HG02571 (cell line): Measurements from ENCODE around the gene B4GALT6.
A peak's percentile ranks its signal among the peaks of the same experiment; 100 is the strongest.

Source experiments
- ATAC-seq: cut with Tn5 transposase; IDR thresholded peaks from one replicate; pipeline ENCODE4 v1.9.1; 2021; ENCODE audit warnings: mild to moderate bottlenecking, moderate library complexity; ENCODE audit not compliant: unreplicated experiment

The B4GALT6 gene

DNA sequence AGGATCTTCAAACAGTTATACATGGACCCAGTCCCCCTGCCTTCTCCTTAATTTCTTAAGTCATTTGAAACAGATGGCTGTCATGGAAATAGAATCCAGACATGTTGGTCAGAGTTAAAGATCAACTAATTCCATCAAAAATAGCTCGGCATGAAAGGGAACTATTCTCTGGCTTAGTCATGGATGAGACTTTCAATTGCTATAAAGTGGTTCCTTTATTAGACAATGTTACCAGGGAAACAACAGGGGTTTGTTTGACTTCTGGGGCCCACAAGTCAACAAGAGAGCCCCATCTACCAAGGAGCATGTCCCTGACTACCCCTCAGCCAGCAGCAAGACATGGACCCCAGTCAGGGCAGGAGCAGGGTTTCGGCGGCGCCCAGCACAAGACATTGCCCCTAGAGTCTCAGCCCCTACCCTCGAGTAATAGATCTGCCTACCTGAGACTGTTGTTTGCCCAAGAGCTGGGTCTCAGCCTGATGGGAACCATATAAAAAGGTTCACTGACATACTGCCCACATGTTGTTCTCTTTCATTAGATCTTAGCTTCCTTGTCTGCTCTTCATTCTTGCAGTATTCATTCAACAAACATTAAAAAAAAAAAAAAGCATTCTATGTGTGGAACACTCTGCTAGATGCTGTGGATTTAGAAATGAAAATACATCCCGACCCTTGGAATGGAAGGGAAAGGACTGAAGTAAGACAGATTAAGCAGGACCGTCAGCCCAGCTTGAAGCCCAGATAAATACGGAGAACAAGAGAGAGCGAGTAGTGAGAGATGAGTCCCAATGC, 88.1 kb downstream of the B4GALT6 start:
- ATAC-seq, result no peak

DNA sequence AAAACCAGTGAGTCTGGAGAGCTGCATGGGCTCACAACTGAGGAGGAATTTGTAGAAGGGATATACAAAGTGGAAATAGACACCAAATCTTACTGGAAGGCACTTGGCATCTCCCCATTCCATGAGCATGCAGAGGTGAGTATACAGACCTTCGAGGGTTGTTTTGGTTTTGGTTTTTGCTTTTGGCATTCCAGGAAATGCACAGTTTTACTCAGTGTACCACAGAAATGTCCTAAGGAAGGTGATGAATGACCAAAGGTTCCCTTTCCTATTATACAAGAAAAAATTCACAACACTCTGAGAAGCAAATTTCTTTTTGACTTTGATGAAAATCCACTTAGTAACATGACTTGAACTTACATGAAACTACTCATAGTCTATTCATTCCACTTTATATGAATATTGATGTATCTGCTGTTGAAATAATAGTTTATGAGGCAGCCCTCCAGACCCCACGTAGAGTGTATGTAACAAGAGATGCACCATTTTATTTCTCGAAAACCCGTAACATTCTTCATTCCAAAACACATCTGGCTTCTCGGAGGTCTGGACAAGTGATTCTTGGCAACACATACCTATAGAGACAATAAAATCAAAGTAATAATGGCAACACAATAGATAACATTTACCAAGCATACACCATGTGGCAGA, 89.1 kb downstream of the B4GALT6 start:
- no peak for ATAC-seq

DNA sequence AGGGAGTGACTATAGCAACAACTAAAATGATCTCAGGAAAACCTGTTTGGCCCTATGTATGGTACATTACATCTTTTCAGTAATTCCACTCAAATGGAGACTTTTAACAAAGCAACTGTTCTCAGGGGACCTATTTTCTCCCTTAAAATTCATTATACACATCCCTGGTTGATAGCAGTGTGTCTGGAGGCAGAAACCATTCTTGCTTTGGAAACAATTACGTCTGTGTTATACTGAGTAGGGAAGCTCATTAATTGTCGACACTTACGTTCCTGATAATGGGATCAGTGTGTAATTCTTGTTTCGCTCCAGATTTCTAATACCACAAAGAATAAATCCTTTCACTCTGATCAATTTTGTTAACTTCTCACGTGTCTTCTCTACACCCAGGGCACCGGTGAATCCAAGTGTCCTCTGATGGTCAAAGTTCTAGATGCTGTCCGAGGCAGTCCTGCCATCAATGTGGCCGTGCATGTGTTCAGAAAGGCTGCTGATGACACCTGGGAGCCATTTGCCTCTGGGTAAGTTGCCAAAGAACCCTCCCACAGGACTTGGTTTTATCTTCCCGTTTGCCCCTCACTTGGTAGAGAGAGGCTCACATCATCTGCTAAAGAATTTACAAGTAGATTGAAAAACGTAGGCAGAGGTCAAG, 91.7 kb downstream of the B4GALT6 start:
- no peak for ATAC-seq

DNA sequence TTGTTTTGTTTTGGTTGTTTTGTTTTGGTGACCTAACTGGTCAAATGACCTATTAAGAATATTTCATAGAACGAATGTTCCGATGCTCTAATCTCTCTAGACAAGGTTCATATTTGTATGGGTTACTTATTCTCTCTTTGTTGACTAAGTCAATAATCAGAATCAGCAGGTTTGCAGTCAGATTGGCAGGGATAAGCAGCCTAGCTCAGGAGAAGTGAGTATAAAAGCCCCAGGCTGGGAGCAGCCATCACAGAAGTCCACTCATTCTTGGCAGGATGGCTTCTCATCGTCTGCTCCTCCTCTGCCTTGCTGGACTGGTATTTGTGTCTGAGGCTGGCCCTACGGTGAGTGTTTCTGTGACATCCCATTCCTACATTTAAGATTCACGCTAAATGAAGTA, 92.8 kb downstream of the B4GALT6 start, which contains the start of gene TTR:
Gene TTR (plus strand): TSS at position 250 of the 400 bp plus-strand sequence. CDS start 26 bp downstream, at position 276.
- ATAC-seq, result no peak

DNA sequence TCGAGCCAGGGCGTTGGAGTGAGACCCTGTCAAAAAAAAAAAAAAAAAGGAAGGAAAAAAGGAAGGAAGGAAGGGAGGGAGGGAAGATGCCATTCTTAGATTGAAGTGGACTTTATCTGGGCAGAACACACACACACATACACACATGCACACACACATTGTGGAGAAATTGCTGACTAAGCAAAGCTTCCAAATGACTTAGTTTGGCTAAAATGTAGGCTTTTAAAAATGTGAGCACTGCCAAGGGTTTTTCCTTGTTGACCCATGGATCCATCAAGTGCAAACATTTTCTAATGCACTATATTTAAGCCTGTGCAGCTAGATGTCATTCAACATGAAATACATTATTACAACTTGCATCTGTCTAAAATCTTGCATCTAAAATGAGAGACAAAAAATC, 93.3 kb downstream of the B4GALT6 start:
- no peak for ATAC-seq

DNA sequence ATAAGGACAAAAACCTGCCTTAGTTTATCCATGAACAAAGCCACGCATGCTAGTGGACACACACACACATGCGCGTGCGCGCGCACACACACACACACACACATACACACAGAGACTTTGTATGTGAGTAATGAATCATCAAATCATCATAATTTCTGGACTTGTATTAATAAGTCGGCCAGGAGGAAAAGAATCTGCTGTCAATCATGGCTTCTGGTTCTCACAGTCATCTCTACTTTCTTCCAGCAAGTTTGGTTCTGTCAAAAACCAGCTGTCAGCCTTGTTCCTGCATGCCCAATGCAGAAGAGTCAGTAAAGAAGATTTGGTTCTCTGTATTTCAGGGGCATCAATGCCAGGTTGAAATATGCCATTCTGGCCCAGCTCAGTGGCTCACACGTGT, 93.8 kb downstream of the B4GALT6 start:
- no peak for ATAC-seq

DNA sequence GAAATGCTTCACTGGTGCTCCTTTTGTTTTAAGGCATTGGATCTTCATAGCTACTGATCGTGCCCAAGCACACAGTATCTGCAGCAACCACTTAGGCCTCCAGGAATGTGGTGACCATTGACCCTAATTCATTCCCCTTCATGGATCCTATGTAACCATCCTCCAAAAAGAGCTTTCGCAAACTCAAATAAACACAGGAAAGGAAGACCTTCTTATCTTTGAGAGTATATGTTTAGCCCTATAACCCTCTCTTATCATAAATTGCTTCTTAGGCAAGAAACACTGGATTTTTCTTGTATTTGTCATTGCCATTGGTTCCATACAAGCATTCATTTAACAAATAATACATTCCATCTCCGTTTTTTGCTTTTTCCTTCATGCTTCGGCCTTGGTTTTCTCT, 96.9 kb downstream of the B4GALT6 start:
- ATAC-seq, result no peak

DNA sequence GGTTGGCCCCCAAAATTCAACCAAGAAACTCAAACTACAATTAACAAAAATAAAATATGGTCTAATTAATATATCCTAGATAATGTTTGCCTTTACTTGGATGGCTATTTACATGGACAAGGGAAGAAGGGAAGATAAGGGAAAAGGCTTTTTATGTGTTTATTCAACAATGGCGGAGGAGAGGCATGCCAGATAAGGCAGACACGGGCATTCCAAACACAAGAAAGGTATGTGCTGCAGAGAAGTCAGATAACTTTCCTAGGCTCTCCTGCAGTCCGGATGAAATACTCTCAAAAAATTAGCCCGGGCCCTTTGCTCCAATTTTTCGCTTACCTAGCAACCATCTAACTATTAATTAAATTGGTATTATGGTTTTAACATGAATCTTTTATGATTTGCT, 97.8 kb downstream of the B4GALT6 start:
- no peak for ATAC-seq

DNA sequence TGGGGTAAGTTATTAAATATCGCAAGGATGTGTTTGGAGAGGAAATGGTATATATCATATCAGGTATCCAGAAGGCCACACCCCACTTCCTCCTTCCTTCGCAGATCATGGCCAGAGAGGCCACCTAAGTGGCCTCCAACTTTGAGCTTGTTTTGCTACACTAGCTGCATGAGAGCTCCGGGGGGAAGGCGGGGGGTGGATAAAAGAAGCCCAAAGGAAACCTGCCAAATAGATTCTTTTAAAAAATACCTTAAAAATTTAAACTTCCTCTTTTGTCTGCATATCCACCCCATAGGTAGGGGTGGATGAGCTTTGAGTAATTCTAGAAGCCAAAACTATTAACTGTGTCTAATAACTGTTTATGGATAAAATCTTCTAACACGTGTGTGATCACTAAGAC, 98.4 kb downstream of the B4GALT6 start:
- no peak for ATAC-seq

DNA sequence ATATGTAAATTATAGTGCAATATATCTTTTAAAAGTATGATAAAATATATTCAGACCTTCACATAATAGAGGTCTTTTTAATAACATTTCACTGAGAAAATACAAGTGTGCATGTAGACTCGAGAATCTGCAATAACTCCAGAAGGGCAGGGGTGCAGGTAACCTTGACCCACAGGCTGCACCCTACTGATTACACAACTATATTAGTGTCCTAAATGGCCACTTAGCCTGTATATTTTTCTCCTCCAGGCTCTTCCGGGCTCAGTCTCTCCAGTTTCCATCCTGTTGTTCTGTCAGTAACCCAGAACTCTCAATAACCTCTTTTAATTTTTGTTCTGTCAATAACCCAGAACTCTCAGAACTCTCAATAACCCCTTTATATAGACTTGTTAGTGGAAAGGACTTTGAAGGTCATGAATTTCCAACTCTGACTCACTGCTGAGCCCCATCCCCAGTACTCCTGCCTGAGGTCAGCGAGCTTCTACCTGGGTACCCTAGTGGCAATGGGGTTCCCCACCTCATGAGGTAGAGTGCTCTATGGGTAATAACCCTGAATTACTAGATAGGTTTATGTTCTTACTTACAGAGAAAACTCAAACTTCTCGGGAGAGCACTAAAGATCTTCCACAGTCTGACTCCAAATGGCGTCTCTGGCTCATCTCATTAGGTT, 101.1 kb downstream of the B4GALT6 start:
- ATAC-seq, result no peak

DNA sequence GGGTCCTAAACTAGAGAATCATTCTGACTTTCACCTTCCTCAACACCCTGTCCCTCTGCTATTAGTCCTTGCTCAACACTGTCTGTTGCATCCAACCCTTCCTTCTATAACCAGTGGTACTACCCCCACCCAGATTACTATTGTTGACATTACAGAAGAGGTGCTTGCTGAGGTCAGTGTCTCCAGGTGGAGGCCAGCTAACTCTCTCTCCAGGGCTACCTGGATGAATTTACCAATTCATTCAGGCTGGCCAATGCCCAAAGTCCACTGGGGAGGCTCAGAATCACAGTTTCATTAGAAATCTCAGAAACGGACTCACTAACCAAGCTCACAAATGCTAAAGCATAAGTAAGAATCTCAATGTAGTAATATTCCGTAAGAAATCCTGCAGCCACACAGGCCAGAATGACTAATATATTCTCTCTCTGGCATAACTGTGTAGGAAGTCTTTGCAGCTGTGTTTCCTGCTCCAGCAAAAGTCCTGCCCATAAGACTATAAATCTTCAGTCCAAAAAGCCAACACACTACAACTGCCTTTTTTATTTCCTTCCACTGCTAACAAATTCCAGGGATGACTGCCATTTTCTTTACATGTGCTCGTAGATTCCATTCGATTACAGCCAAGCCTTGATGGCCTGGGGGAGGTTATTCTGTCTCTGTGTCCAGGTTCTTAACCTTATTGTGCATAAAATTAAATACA, 102.7 kb downstream of the B4GALT6 start:
- ATAC-seq, result no peak

DNA sequence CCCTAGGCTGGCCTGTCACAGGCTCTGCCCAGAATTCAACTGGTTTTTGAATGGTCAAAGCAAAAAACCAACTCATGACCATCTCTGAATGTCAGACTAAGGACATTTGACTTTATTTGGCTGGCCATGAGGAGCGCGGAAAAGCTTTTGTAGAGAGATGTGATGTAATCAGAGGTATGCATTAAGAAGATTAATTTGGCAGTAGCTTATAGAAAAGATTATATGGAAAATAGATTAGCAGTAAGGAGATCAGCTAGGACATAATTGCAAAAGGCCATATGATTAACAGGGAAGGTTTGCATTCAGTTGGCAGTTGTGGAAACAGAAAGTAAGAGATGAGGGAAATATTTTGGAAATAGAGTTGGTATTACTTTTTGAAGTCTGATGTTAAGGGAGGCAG, 105.0 kb downstream of the B4GALT6 start:
- ATAC-seq, result no peak

DNA sequence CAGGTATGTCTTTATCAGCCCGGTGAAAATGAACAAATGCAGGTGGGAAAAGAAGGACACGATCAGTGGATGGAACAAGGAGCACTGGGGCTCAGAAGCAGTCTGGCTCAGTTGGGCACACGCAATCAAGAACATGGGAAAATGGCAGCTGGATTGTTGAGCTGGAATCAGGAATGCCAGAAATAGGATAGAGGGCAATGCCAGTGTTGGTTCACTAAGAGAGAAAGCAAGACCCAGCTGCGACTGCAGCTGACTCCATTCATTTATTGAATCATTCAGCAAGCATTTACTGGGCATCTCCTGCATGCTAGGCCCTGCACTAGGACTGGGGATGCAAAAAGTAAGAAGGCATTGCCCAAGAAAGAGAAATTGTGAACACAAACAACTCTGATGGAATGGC, 106.3 kb downstream of the B4GALT6 start:
- no peak for ATAC-seq

DNA sequence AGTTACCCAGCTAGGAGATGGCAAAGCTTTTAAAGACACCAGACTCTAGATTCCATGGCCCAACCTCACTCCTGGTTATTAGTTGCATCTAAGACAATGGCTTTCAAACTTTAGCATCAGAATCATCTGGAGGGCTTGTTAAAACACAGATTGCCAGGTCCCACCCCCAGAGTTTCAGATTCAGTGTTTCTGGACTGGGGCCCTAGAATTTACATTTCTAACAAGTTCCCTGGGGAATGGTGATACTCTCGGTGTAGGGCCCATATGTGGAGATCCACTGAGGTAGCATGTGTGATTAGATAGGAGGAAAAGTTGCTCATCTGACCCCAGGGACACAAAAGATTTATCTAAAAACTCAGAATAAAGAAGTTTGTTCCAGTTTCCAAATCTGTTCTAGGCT, 107.2 kb downstream of the B4GALT6 start:
- peak; percentile 50 for ATAC-seq

DNA sequence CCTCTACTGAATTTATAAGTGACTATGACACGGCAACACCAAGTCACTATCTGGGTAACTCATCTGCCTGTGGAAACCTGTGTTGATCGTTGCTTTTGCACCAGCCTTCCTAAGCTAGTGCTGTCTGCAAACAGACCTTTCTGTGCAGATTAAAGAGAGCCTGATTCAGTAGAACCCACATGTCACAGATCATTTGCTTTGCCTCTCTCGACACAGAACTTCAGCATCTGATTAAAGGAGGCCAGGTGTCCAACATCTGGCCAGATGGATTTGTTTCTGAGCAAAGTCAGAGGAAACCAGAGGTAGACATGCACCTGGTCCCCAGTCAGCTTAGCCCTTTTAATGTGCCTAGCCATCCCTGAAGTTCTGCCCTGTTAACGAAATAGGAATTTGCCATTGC, 107.7 kb downstream of the B4GALT6 start:
- ATAC-seq, result peak; percentile 62

DNA sequence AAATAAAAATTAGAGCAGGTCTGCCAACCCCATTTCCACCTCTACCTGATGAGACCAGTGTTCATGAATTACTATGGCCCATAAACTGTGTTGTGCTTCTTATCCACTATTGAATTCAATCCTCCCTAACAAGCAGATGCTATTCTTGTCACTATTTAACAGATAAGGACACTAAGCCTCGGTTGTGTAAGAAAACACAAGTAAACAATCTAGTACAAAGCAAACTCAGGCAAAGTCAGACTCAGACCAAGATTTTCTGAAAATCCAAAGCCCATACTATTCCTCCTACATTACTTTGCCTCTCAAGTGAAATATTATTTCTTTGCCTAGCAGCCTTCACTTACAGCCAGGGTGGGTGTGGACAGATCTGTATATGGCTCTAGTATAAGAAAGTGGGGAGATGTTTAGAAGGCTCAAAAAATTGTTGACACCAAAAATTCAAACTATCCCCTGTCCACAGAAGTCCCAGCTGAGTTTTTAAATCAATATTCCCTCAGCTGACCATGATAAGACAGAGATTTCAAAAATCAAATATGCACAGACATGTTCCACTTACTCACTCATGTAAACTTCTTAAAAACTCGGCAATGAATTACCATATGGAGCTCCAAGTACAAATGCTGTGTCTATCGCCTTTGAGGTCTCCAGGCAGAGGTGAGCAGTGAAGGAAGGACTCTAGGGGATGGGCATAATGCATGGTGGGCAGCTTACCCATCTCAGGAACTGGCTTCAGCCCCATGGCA, 108.7 kb downstream of the B4GALT6 start:
- ATAC-seq, result no peak

DNA sequence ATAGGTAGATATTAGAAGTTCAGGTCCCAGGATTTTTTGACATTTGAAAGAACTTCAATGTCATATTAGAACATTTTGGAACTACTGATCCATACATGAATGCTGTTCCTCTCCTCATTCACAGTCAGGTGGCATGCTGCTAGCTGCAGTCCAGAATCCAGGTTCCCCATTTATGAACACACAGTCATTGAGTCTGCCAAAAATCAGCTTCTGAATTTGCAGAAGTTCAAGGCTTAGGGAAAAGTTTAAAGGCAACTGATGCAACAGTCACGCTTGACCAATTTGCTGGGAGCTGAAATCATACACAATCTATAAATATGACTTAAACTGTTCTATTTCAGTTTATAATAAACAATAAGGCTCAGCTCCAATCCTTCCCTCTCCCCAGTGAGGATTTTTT, 110.0 kb downstream of the B4GALT6 start:
- no peak for ATAC-seq
